T-helper 1 cell treated with Interleukin-12 subunit alpha and Interleukin-12 subunit beta and Interleukin-4 antibody, amounts not matched to agents 30 μg/mL and 1 μg/mL, for 36 hours (primary cell): Measurements from ENCODE around the gene EEF2.

Source experiments
- H3K27ac Mint-ChIP-seq: one replicate; pipeline ENCODE4 v1.8.0; 2021; ENCODE audit warnings: mild to moderate bottlenecking, mixed read lengths
- H3K27me3 Mint-ChIP-seq: one replicate; pipeline ENCODE4 v1.8.0; 2021; ENCODE audit warnings: low read depth, mixed read lengths
- H3K36me3 Mint-ChIP-seq: one replicate; pipeline ENCODE4 v1.8.0; 2021; ENCODE audit warnings: low read depth, mixed read lengths
- H3K4me1 Mint-ChIP-seq: one replicate; pipeline ENCODE4 v1.8.0; 2021; ENCODE audit warnings: low read depth, mixed read lengths
- H3K4me3 Mint-ChIP-seq: one replicate; pipeline ENCODE4 v1.8.0; 2021; ENCODE audit warnings: mild to moderate bottlenecking, moderate library complexity, mixed read lengths
- H3K9me3 Mint-ChIP-seq: one replicate; pipeline ENCODE4 v1.8.0; 2021; ENCODE audit warnings: mixed read lengths

Gene EEF2

DNA sequence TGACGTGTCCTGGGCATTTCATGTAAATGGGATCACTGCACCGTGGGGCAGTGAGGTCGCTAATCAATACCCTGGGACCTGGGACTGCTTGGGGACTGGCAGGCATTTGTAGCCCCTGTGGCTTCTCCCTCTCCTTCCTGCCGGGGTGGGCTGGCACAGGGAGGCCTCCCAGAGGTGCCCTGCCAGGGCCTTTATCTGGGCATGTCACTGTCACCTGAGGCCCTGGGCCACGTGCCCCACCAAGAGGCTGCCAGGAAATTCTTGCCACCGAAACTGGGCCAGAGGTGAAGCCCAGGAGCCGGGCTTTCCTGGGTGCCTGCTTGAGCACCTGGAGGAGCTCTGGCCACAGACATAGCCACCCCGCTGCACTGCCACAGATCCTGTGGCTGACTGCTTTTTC, 54.2 kb downstream of the EEF2 start:
- Mint-ChIP-seq H3K4me1 (no peaks in the 10 kb centered on the region), H3K36me3 (no peaks in the 10 kb centered on the region)

More for the DNA sequence above, 54.2 kb downstream of the EEF2 start:
- Mint-ChIP-seq H3K27ac (no peak overlapping the region), H3K27me3 (peaks cover 22% of the 10 kb centered on the region), H3K4me3 (no peak overlapping the region), H3K9me3 (no peaks in the 10 kb centered on the region)
